GM12801 (cell line): ENCODE results near the gene LRRC4C.

Source experiments
- CTCF ChIP-seq: IDR thresholded peaks from one replicate; pipeline ENCODE4 v1.5.1; 2011; ENCODE audit warnings: control low read depth; ENCODE audit not compliant: insufficient read length; ENCODE audit errors: extremely low read depth

The LRRC4C gene

GRCh38 chr11:40328890-40329614 lies 1130.4 kb downstream of the LRRC4C start:
- TF ChIP-seq CTCF, result no peak

DNA sequence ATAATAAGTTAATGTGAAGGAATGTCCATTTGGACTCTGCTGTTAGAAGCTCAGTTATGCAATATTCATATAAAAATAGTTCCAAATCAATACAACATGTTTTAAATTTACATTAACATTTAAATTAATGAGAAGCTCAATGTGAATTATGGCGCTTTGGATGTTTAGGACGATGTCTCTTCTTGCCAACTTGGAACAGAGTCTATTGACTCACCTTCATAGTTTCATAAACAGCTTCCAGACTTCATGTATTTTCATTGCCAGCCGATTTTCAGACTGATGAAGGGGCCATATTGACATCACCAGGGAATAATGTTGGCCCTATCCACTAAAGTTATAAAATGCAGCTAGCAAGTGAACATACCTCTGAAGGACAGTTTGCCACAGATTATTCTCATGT lies 1136.2 kb downstream of the LRRC4C start:
- TF ChIP-seq CTCF, result no peak

DNA sequence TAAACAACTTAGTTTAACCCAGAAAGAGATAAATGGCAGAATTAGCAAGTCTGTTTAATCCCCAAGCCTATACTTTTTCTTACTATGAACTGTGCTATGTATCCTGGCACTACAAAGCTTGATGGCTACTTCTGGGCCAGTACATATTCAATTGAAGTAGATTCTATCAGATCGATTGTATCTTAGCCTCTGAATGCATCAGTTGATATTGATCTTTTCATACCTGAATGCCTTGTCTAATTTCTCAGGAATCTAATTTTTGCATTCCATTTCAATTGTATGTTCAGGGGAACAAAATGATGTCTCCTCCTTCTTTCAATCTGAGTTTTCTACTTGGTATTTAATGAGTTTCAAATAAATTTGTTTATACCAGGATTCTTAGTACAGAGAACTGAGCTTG lies 1137.9 kb downstream of the LRRC4C start:
- no peak for TF ChIP-seq CTCF

GRCh38 chr11:40316171-40316570 lies 1143.3 kb downstream of the LRRC4C start:
- no peak for TF ChIP-seq CTCF

DNA sequence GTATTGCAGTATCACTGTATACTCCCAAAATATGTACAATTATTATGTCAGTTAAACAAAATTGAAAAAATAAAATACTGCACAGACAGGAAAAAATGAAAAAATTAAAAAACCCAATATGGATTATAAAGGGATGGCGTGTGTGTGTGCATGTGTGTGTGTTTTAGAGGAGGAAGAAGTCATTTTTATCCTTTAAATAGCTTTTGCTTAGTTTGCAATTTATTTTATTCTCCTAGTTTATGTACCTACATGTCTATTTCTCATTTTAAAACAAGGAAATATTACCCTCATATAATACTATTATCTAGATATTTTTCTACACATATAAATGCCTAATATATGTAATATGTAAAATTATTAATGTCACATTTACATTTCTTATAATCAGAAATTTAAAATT lies 1144.3 kb downstream of the LRRC4C start:
- no peak for TF ChIP-seq CTCF

GRCh38 chr11:40314327-40314726 lies 1145.1 kb downstream of the LRRC4C start:
- no peak for TF ChIP-seq CTCF

DNA sequence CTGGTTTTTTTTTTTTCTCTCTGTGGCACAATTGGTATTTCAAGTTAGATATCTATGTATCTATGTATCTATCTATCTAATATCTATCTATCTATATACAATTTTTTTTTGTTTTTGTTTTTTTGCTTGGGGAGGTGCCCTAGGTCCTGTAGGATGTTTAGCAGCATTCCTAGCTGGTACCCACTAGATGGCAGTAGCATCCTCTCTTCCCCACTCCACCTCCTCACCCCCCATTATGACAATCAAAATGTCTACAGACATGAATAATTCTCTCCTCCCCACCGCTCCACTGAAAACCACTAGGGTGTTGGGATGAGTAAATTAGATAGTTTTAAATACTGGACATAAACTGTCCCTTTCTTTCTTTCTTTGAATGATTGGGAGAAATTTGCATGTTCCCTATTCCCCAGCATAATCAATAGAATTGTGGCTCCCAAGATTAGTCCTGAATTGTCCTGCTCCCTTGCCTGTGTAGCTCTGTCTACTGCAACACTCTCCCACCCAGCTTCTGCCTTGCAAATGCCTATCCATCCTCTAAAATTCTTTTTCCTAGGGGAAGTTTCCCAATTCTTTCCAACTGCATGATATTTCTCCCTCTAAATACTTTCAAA lies 1152.4 kb downstream of the LRRC4C start:
- TF ChIP-seq CTCF, result no peak

DNA sequence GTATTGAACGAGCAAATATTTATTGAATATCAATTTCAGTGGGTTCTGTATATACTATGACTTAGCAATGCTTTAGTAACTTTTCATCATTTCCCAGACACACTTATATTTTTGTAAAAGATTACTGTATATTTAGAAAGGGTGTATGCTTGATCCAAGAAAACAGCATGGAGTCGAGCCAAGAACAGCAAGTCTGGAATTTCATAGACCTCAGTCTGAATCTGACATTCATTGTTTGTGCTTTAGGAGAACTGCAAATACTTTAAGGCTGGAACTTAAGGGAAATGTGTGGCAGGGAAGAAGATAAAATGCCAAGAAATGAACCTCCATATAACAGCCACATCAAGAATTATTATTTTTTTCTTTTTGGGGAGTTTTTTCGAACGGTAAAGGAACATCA lies 1156.8 kb downstream of the LRRC4C start:
- TF ChIP-seq CTCF, result no peak
